Measurements from ENCODE around the gene INSC.

DNA sequence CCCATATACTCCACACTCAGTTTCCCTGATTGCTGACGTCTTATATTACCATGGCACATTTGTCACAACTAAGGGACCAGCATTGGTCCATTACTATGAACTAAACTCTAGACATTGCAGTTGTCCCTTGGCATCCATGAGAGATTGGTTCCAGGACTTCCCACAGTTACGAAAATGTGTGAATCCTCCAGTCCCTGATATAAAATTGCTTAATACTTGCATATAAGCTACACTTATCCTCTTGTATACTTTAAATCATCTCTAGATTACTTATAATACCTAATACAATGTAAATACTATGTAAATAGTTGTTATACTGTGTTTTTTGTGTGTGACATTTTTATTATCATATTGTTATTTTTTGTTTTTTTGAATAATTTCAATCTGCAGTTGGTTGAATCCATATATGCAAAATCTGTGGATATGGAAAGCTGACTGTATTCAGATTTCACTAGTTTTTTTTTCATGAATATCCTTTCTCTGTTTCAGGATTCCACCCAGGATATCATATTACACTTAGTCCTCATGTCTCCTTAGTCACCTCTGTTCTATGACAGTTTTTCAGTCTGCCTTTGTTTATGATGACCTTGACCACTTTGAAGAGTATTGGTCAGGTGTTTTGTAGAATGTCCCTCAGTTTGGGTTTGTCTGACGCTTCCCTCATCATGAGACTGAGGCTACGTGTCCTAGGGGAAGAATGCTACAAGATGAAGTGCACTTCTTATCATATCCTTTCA lies 55.3 kb downstream of the INSC start:
- TF ChIP-seq CTCF (conservative IDR thresholded peaks at IDR 0.05; ENCODE audit: low read depth, low read length): no peak
- no peak for TF ChIP-seq EZH2 (IDR thresholded peaks at IDR 0.05; ENCODE audit: borderline replicate concordance, low read depth, low read length, poor library complexity, severe bottlenecking)

Measured in A673 (cell line).